H1 (cell line): Measurements from ENCODE around the gene POLE2. TPM values are rescaled to one million over a fixed set of nuclear protein-coding genes. Genes with fewer than 3 reads are reported as not detected.

Experiments used
- ATF3 ChIP-seq: IDR thresholded peaks from 2 replicates; pipeline ENCODE4 v1.6.1; 2011; ENCODE audit warnings: low read depth, mild to moderate bottlenecking, low read length; ENCODE audit not compliant: insufficient read depth
- BACH1 ChIP-seq: IDR thresholded peaks from 2 replicates; pipeline ENCODE4 v1.6.1; 2012; ENCODE audit warnings: low read length, improper control_type of control experiment
- BRCA1 ChIP-seq: IDR thresholded peaks from 2 replicates; pipeline ENCODE4 v1.6.1; 2012; ENCODE audit warnings: low read depth, low read length, improper control_type of control experiment
- CEBPB ChIP-seq: IDR thresholded peaks from 2 replicates; pipeline ENCODE4 v1.6.1; 2012; ENCODE audit warnings: low read depth, low read length
- CHD1 ChIP-seq: IDR thresholded peaks from 2 replicates; pipeline ENCODE4 v1.6.1; 2012; ENCODE audit warnings: low read depth, low read length, improper control_type of control experiment
- CREB1 ChIP-seq: IDR thresholded peaks from 2 replicates; pipeline ENCODE4 v1.6.1; 2012; ENCODE audit warnings: inconsistent platforms
- EGR1 ChIP-seq: IDR thresholded peaks from 2 replicates; pipeline ENCODE4 v1.6.1; 2011; ENCODE audit warnings: low read depth, low read length, borderline replicate concordance
- EZH2 ChIP-seq: fragments of 200-600 bp; sonication (generic); IDR thresholded peaks from 2 replicates; pipeline ENCODE4 v1.7.1; 2012; ENCODE audit warnings: low read depth, mild to moderate bottlenecking, moderate library complexity, low read length, inconsistent platforms; ENCODE audit not compliant: severe bottlenecking
- GTF2F1 ChIP-seq: IDR thresholded peaks from 2 replicates; pipeline ENCODE4 v1.6.1; 2012; ENCODE audit warnings: low read depth, low read length, improper control_type of control experiment, borderline replicate concordance
- HDAC6 ChIP-seq: IDR thresholded peaks from one replicate; pipeline ENCODE4 v1.7.1; 2012; ENCODE audit warnings: low read depth, mild to moderate bottlenecking, inconsistent platforms, low read length, moderate library complexity
- JUND ChIP-seq: IDR thresholded peaks from 2 replicates; pipeline ENCODE4 v1.6.1; 2011; ENCODE audit warnings: mild to moderate bottlenecking, improper control_type of control experiment, low read length
- KDM4A ChIP-seq: IDR thresholded peaks from one replicate; pipeline ENCODE4 v1.7.1; 2012; ENCODE audit warnings: low read depth, mild to moderate bottlenecking, moderate library complexity, low read length, inconsistent platforms; ENCODE audit not compliant: severe bottlenecking
- NRF1 ChIP-seq: IDR thresholded peaks from 2 replicates; pipeline ENCODE4 v1.6.1; 2011; ENCODE audit warnings: mild to moderate bottlenecking, low read depth, low read length, improper control_type of control experiment
- POLR2AphosphoS5 ChIP-seq: IDR thresholded peaks from 2 replicates; pipeline ENCODE4 v1.6.1; 2011; ENCODE audit warnings: low read depth, low read length
- POU5F1 ChIP-seq: IDR thresholded peaks from 2 replicates; pipeline ENCODE4 v1.6.1; 2011; ENCODE audit warnings: low read depth, mild to moderate bottlenecking, low read length, moderate library complexity
- RAD21 ChIP-seq, 2 experiments: IDR thresholded peaks in 1 of 2; conservative IDR thresholded peaks in 1 of 2; 2 replicates each; pipeline ENCODE4 v1.6.1; 2011; ENCODE audit warnings: low read depth in 2 of 2, low read length in 2 of 2, improper control_type of control experiment in 1 of 2, inconsistent platforms in 1 of 2, mild to moderate bottlenecking in 1 of 2, moderate library complexity in 1 of 2
- RXRA ChIP-seq: IDR thresholded peaks from 2 replicates; pipeline ENCODE4 v1.6.1; 2011; ENCODE audit warnings: low read depth, mild to moderate bottlenecking, low read length, moderate library complexity; ENCODE audit not compliant: insufficient read depth
- SIRT6 ChIP-seq: IDR thresholded peaks from one replicate; pipeline ENCODE4 v1.7.1; 2012; ENCODE audit warnings: low read length, inconsistent platforms
- SP2 ChIP-seq: IDR thresholded peaks from 2 replicates; pipeline ENCODE4 v1.6.1; 2012; ENCODE audit warnings: mild to moderate bottlenecking, low read length, inconsistent platforms
- SUZ12 ChIP-seq: fragments of 200-600 bp; sonication (generic); IDR thresholded peaks from 2 replicates; pipeline ENCODE4 v1.6.1; 2012; ENCODE audit warnings: mild to moderate bottlenecking, inconsistent platforms, low read length, moderate library complexity, mixed read lengths
- TAF7 ChIP-seq: optimal IDR thresholded peaks from 2 replicates; pipeline ENCODE3; 2011; ENCODE audit warnings: low read depth, mild to moderate bottlenecking, inconsistent platforms, low read length, moderate library complexity, borderline replicate concordance
- USF2 ChIP-seq: IDR thresholded peaks from 2 replicates; pipeline ENCODE4 v1.6.1; 2011; ENCODE audit warnings: low read length, improper control_type of control experiment
- YY1 ChIP-seq: IDR thresholded peaks from 2 replicates; pipeline ENCODE4 v1.6.1; 2011; ENCODE audit warnings: low read depth, mild to moderate bottlenecking, low read length
- polyA plus RNA-seq, 7 experiments: library from polyadenylated mRNA; depleted of rRNA in 3 of 7; stranded (reverse) in 5 of 7; unstranded in 2 of 7; fragments of >200 nt in 5 of 7; fragments of 200-250 nt in 2 of 7; gene quantifications; 1 replicate in 5 of 7; 2 replicates in 1 of 7; 4 replicates in 1 of 7; pipeline versions ENCODE4 v1.2.1 to v1.2.3, GENCODE V29; 2011 to 2013; ENCODE audit warnings: missing spikeins in 2 of 7, mixed read lengths in 2 of 7
- total RNA-seq: library from RNA; stranded (reverse); fragmentation: NEBNext Ultra II Directional; extraction: Animal tissue kit (Norgen Biotek cat#: 25700); gene quantifications from 2 replicates; pipeline ENCODE4 v1.2.1, GENCODE V29; 2021

POLE2 gene
- total and polyA plus RNA-seq, 2 of the 8 experiments (the other 6 are each of a cell fraction or from before 2014, with no cell fraction given): 31.2 to 41.7 TPM

GRCh38 chr14:49634547-49635334 lies 53.3 kb downstream of the POLE2 start, which contains the start of gene DNAAF2 (continued):
- no peak for TF ChIP-seq SIRT6
- no peak for TF ChIP-seq USF2
- TF ChIP-seq RAD21 (IDR thresholded peaks at IDR 0.05 in 1 of 2, conservative IDR thresholded peaks at IDR 0.05 in 1 of 2; ENCODE audit: low read depth in 2 of 2, low read length in 2 of 2): no peak
- TF ChIP-seq EGR1: no peak
- TF ChIP-seq JUND: no peak
- TF ChIP-seq TAF7: no peak
- TF ChIP-seq RXRA: no peak
- TF ChIP-seq CEBPB: no peak
- 0 out of 2 replicates have a peak, but pooled peaks have one; percentile 7 for TF ChIP-seq CREB1
- no peak; the same call in 1 of the 2 replicates for TF ChIP-seq CHD1
- no peak for TF ChIP-seq SUZ12
- TF ChIP-seq BRCA1: no peak
- TF ChIP-seq NRF1: peak; percentile 13; the same call in 1 of the 2 replicates
- no peak for TF ChIP-seq GTF2F1
- no peak for TF ChIP-seq ATF3
- no peak for TF ChIP-seq EZH2
- TF ChIP-seq HDAC6: no peak
- no peak for TF ChIP-seq BACH1
- no peak for TF ChIP-seq SP2
- TF ChIP-seq POLR2AphosphoS5: no peak; the same call in none of the 2 replicates
- TF ChIP-seq POU5F1: no peak
- TF ChIP-seq KDM4A: no peak
- no peak for TF ChIP-seq YY1
